CD14-positive monocyte (primary cell): ENCODE data around the gene CLASP1. TPM values are rescaled to one million over a fixed set of nuclear protein-coding genes. Genes with fewer than 3 reads are reported as not detected.

Experiments used
- DNase-seq, 3 donors: peaks; one replicate each; pipeline ENCODE4 v3.0.0-alpha.2; 2011 to 2022
- H2AFZ ChIP-seq: 2 replicates; pipeline ENCODE4 v1.6.0; 2012; ENCODE audit warnings: mild to moderate bottlenecking, low read depth, low read length, inconsistent platforms; ENCODE audit not compliant: insufficient read depth, poor library complexity, severe bottlenecking
- H3K27ac ChIP-seq, 2 donors: 1 replicate in 1 of 2; 2 replicates in 1 of 2; pipeline ENCODE4 v1.5.1; 2012 to 2013; ENCODE audit warnings: low read length in 2 of 2, control low read depth in 1 of 2, inconsistent platforms in 1 of 2, low read depth in 1 of 2, mild to moderate bottlenecking in 1 of 2
- H3K27me3 ChIP-seq, 2 donors: one replicate each; pipeline versions ENCODE4 v1.6.0 to v1.6.1; 2011 to 2013; ENCODE audit warnings: low read length in 2 of 2; ENCODE audit not compliant: control insufficient read depth in 2 of 2, insufficient read depth in 2 of 2
- H3K36me3 ChIP-seq, 2 donors: replicated peaks in 1 of 2; 1 replicate in 1 of 2; 2 replicates in 1 of 2; pipeline versions ENCODE4 v1.5.1 to v1.6.1; 2012 to 2013; ENCODE audit warnings: low read length in 2 of 2, control low read depth in 1 of 2, inconsistent platforms in 1 of 2, mild to moderate bottlenecking in 1 of 2; ENCODE audit not compliant: insufficient read depth in 2 of 2, control insufficient read depth in 1 of 2
- H3K4me1 ChIP-seq, 2 donors: 1 replicate in 1 of 2; 2 replicates in 1 of 2; pipeline versions ENCODE4 v1.5.1 to v1.6.1; 2012 to 2013; ENCODE audit warnings: low read length in 2 of 2, control low read depth in 1 of 2, inconsistent platforms in 1 of 2, mild to moderate bottlenecking in 1 of 2, moderate library complexity in 1 of 2; ENCODE audit not compliant: insufficient read depth in 2 of 2, control insufficient read depth in 1 of 2
- H3K4me2 ChIP-seq: replicated peaks from 2 replicates; pipeline ENCODE3; 2012; ENCODE audit warnings: low read length, moderate library complexity, mild to moderate bottlenecking; ENCODE audit not compliant: poor library complexity, severe bottlenecking; ENCODE audit errors: extremely low read depth
- H3K4me3 ChIP-seq, 3 experiments: fragments of 200-600 bp in 1 of 3; sonication (generic) in 1 of 3; replicated peaks in 1 of 3; 1 replicate in 2 of 3; 2 replicates in 1 of 3; pipeline ENCODE4 v1.5.1; 2011 to 2013; ENCODE audit warnings: low read length in 3 of 3, mild to moderate bottlenecking in 3 of 3, control low read depth in 2 of 3, low read depth in 2 of 3, inconsistent platforms in 1 of 3, moderate library complexity in 1 of 3
- H3K79me2 ChIP-seq: 2 replicates; pipeline ENCODE4 v1.6.0; 2012; ENCODE audit warnings: mild to moderate bottlenecking, control low read depth, inconsistent platforms, low read length, moderate library complexity; ENCODE audit not compliant: insufficient read depth
- H3K9ac ChIP-seq: 2 replicates; pipeline ENCODE4 v1.6.0; 2017; ENCODE audit warnings: low read length, mild to moderate bottlenecking; ENCODE audit not compliant: insufficient read depth, poor library complexity, severe bottlenecking
- H3K9me3 ChIP-seq, 2 donors: replicated peaks in 1 of 2; 1 replicate in 1 of 2; 2 replicates in 1 of 2; pipeline versions ENCODE4 v1.5.1 to v1.6.1; 2012 to 2013; ENCODE audit warnings: low read length in 2 of 2, control low read depth in 1 of 2; ENCODE audit not compliant: control insufficient read depth in 1 of 2, insufficient read depth in 1 of 2
- H4K20me1 ChIP-seq: 2 replicates; pipeline ENCODE4 v1.6.0; 2012; ENCODE audit warnings: mild to moderate bottlenecking, low read length, control low read depth, moderate library complexity; ENCODE audit not compliant: insufficient read depth
- H3K27ac Mint-ChIP-seq, 7 donors: one replicate each; pipeline ENCODE4 v1.8.0; 2020; ENCODE audit warnings: mild to moderate bottlenecking in 7 of 7, mixed read lengths in 7 of 7, moderate library complexity in 6 of 7, inconsistent platforms in 2 of 7
- H3K27me3 Mint-ChIP-seq, 3 donors: one replicate each; pipeline ENCODE4 v1.8.0; 2021 to 2022; ENCODE audit warnings: low read depth in 3 of 3, mild to moderate bottlenecking in 3 of 3, mixed read lengths in 3 of 3, moderate library complexity in 3 of 3, inconsistent platforms in 1 of 3
- H3K36me3 Mint-ChIP-seq, 2 donors: one replicate each; pipeline ENCODE4 v1.8.0; 2020; ENCODE audit warnings: mixed read lengths in 2 of 2, inconsistent platforms in 1 of 2, mild to moderate bottlenecking in 1 of 2
- H3K4me1 Mint-ChIP-seq: one replicate; pipeline ENCODE4 v1.8.0; 2020; ENCODE audit warnings: mild to moderate bottlenecking, mixed read lengths
- H3K4me3 Mint-ChIP-seq, 2 donors: one replicate each; pipeline ENCODE4 v1.8.0; 2020; ENCODE audit warnings: mild to moderate bottlenecking in 2 of 2, mixed read lengths in 2 of 2, moderate library complexity in 1 of 2
- H3K9me3 Mint-ChIP-seq, 7 donors: one replicate each; pipeline ENCODE4 v1.8.0; 2020 to 2022; ENCODE audit warnings: mixed read lengths in 7 of 7, mild to moderate bottlenecking in 6 of 7, moderate library complexity in 6 of 7, inconsistent platforms in 2 of 7
- CTCF ChIP-seq: fragments of 200-600 bp; IDR thresholded peaks from one replicate; pipeline ENCODE4 v1.8.0; 2022; ENCODE audit warnings: antibody characterized with exemption, mild to moderate bottlenecking
- WGBS: methylation state at CpG from one replicate; pipeline ENCODE4 v1.1.5; 2013; ENCODE audit warnings: missing lambda C conversion rate; ENCODE audit not compliant: insufficient coverage; 5-methylcytosine and 5-hydroxymethylcytosine counted together
- intact Hi-C, 2 donors: fragments of 100-400 bp; cut with micrococcal nuclease; formaldehyde crosslinking; loops; one replicate each; pipeline versions ENCODE4 v1.15.0 to v1.15.1; 2023
- polyA plus RNA-seq, 3 donors: library from polyadenylated mRNA; depleted of rRNA in 1 of 3; unstranded in 2 of 3; stranded (reverse) in 1 of 3; fragments of 300-500 nt in 2 of 3; fragments of >200 nt in 1 of 3; fragmentation: Illumina TruSeq in 2 of 3; gene quantifications; 1 replicate in 2 of 3; 2 replicates in 1 of 3; pipeline ENCODE4 v1.2.3, GENCODE V29; 2012 to 2021

Gene CLASP1
- polyA plus RNA-seq, 3 donors = 4.8 to 8.1 (median 7.6) TPM

- H3K27ac Mint-ChIP-seq = no peak overlapping the region
- Histone ChIP-seq H3K27ac (no peak overlapping the region), H3K4me1 (no peaks in the 10 kb centered on the region), H3K9me3 (no peaks in the 10 kb centered on the region), H3K4me3 (no peak overlapping the region), H2AFZ (no peak overlapping the region), H3K27me3 (no peaks in the 10 kb centered on the region), H3K36me3 (peaks cover 3 to 26% of the 10 kb centered on the region in 2 donors), H4K20me1 (peaks cover 4% of the 10 kb centered on the region), H3K9ac (no peak overlapping the region), H3K4me2 (no peak overlapping the region), H3K79me2 (no peaks in the 10 kb centered on the region)
- H3K4me3 Mint-ChIP-seq = no peak overlapping the region
- H3K36me3 Mint-ChIP-seq = peaks cover 19 to 44% of the 10 kb centered on the region in 2 donors
- H3K27me3 Mint-ChIP-seq = no peaks in the 10 kb centered on the region
- intact Hi-C loops = no loop called here
- DNase-seq = no peak
- peaks cover 0 to 2% (median 0%) of the 10 kb centered on the region in 7 donors for H3K9me3 Mint-ChIP-seq
- WGBS = no CpG with 5 or more reads among the region's 3 CpGs
- TF ChIP-seq CTCF = no peak
- H3K4me1 Mint-ChIP-seq = peaks cover 9% of the 10 kb centered on the region
Observed at GRCh38 chr2:121492409-121492808, 156.9 kb downstream of the CLASP1 start.

GRCh38 chr2:121491518-121491917 is 157.7 kb downstream of the CLASP1 start:
- no peak overlapping the region for H3K4me3 Mint-ChIP-seq
- Histone ChIP-seq H3K27me3 (no peaks in the 10 kb centered on the region), H3K4me1 (no peaks in the 10 kb centered on the region), H3K4me2 (no peak overlapping the region), H4K20me1 (peaks cover 4% of the 10 kb centered on the region), H3K27ac (no peak overlapping the region), H3K79me2 (no peaks in the 10 kb centered on the region), H3K36me3 (peaks cover 3 to 23% of the 10 kb centered on the region in 2 donors), H3K9ac (no peak overlapping the region), H3K4me3 (no peak overlapping the region), H3K9me3 (no peaks in the 10 kb centered on the region), H2AFZ (no peak overlapping the region)
- H3K36me3 Mint-ChIP-seq = peaks cover 12 to 35% of the 10 kb centered on the region in 2 donors
- H3K27me3 Mint-ChIP-seq = no peaks in the 10 kb centered on the region
- TF ChIP-seq CTCF = no peak
- no peak for DNase-seq
- peaks cover 0 to 2% (median 0%) of the 10 kb centered on the region in 7 donors for H3K9me3 Mint-ChIP-seq
- intact Hi-C loops = no loop called here
- WGBS = 100% methylated on average over 2 of the region's 4 CpGs
- H3K27ac Mint-ChIP-seq = no peak overlapping the region
- peaks cover 9% of the 10 kb centered on the region for H3K4me1 Mint-ChIP-seq
